Prostate gland (tissue), 2 donors: ENCODE results near the gene ELAC1.

Source experiments
- CTCF ChIP-seq, 4 experiments: fragments of 200-600 bp in 2 of 4; fragments of 450-650 bp in 2 of 4; sonication (generic) in 2 of 4; IDR thresholded peaks; 1 replicate in 3 of 4; 2 replicates in 1 of 4; pipeline ENCODE4 v1.5.1; 2016 to 2019; ENCODE audit warnings: antibody characterized with exemption in 4 of 4, mild to moderate bottlenecking in 2 of 4, moderate library complexity in 2 of 4
- POLR2A ChIP-seq: fragments of 450-650 bp; IDR thresholded peaks from one replicate; pipeline ENCODE4 v1.6.1; 2016; ENCODE audit warnings: antibody characterized with exemption, mild to moderate bottlenecking
- POLR2AphosphoS5 ChIP-seq: sonication (generic); formaldehyde crosslinking; IDR thresholded peaks from one replicate; pipeline ENCODE4 v1.6.1; 2017; ENCODE audit warnings: antibody characterized with exemption

- TF ChIP-seq CTCF (IDR thresholded peaks at IDR 0.05): no peak
- TF ChIP-seq POLR2A: no peak
- TF ChIP-seq POLR2AphosphoS5: no peak
These were observed 11.7 kb upstream of the ELAC1 start for GRCh38 chr18:50956116-50956515.
